GM12801 (cell line): ENCODE data around the gene UBAC1.

Experiments used
- TF ChIP-seq, protein P1 (sequence below): IDR thresholded peaks from one replicate; pipeline ENCODE4 v1.5.1; 2011; ENCODE audit warnings: control low read depth; ENCODE audit not compliant: insufficient read length; ENCODE audit errors: extremely low read depth

Gene UBAC1

DNA sequence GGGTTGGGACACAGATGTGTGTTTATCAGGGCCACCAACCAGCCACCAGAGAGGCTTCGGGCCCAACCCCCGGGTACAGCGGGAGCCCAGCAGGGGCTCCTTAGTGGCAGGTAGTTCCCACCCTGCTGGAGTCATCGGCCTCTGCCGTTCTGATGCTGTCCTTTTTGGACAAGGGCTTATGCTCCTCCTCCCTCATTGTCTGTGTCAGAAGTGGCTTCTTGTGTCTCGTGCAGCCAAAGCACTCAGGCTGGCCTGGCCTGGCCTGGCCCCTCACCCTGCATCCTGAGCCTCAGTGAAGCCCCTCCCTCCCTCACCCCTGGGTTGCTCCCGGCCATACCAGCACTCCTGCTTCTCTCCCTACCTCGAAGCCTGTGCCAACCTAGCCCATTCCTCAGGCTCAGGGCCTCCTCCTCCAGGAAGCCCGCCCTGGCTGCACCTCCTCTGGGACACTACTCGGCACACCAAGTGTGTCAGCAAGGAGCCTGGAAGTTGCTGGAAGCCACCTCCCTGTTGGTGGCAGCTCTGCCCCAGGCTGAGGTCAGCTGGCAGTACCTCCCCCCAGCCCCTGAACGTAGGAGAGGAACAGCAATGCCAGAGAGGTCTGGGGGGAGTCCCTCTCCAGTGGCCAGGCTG lies 4.1 kb upstream of the UBAC1 start:
- TF ChIP-seq, protein P1, sequence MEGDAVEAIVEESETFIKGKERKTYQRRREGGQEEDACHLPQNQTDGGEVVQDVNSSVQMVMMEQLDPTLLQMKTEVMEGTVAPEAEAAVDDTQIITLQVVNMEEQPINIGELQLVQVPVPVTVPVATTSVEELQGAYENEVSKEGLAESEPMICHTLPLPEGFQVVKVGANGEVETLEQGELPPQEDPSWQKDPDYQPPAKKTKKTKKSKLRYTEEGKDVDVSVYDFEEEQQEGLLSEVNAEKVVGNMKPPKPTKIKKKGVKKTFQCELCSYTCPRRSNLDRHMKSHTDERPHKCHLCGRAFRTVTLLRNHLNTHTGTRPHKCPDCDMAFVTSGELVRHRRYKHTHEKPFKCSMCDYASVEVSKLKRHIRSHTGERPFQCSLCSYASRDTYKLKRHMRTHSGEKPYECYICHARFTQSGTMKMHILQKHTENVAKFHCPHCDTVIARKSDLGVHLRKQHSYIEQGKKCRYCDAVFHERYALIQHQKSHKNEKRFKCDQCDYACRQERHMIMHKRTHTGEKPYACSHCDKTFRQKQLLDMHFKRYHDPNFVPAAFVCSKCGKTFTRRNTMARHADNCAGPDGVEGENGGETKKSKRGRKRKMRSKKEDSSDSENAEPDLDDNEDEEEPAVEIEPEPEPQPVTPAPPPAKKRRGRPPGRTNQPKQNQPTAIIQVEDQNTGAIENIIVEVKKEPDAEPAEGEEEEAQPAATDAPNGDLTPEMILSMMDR: no peak

DNA sequence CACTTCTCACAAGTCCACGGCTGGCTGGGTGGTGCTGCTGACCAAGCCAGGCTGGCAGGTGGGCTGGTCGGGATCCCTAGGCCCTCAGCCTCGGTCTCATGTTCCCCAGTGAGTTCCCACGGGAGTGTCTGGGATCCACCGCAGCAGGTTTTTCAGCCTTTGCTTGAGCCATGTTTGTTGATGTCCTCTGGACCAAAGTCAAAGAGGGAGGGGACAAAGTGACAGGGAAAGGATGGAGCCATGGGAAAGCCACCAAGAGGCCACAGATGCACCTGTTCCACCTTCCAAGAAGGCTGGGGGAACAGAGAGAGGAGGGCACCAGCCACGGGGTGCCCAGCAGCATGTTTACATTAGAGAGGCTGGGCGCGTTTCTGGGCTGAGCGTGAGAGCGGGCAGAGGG lies 2.8 kb upstream of the UBAC1 start:
- TF ChIP-seq, protein P1: no peak

DNA sequence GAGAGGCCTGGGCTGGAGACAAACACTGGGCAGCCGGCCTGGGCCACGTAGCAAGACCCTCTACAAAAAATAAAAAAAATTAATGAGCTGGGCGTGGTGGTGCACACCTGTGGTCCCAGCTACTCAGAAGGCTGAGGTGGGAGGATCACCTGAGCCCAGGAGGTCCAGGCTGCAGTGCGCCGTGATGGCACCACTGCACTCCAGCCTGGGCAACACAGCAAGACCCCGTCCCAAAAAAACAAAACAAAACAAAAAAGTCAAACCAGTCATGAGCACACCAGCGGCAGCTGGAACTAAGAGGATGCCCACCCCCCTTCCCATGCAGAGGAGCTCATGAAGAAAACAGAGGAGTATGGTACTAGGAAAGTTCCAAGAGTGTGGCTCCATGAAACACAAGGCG lies 2.2 kb upstream of the UBAC1 start:
- TF ChIP-seq, protein P1: no peak

DNA sequence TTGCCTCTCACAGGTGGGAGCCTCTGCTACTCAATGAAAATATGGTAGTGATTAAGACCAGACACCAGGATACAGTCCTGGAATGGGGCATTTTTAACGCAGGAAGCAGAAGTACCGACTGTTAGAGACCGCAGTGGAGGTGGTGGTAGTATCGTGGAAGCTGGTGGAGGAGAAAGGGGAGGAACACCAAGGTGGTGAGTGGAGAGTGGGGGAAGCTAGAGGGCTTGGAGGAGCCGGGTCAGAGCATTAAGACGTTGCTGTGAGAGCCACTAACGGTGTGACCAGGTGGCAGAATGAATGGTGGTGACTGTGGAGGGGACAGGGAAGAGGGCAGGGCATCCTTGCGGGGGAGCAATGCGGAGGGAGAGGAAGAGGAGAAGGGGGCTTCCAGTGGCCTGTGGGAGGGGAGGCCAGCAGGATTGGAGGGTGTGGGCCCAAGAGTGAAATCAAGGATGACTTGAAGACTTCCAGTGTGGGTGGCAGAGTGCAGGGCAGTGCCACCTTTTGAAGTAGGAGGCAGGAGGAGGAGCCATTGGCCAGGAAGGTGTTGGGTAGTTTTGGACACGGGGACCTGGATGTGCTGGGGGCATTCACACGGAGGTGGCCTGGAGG lies 1.6 kb upstream of the UBAC1 start:
- TF ChIP-seq, protein P1: no peak

DNA sequence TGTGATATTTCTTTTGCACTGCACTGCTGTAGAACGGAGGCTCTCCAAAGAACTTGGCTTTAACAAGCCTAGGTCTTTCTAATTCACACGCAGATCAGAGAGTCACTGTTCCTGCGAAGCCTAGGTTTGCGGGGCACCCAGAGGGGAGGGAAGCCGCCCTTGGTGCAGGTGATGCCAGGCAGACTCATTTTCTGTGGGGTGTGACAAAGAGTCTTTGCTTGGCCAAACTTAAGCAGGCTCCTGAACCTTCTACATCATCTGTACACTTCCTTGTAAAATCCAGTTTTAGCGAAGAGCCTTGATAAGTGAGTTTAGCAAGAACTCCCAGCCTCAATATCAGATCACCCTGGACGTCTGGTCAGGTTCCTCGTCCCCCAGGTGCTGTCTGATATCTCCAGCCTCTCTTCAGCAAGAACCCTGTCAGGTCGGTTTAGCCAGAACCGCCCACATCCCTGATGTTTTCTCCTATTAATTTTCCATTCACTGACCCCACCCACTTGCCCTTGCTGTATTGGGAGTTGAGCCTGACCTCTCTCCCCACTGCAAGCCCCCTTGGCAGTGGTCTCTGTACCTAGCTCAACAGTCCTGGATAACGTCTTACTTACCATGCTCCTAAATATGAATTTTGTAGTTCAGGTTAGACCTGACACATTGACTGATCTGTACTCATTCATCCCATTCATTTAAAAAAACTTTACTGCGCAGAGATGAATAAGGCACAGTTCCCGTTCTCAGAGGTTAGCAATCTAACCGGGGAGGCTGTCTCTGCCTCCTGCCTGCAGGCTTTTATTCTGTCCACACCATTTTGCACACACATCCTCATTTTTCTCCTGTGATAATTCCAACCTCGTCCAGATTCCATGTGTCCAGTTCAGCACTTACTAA lies 880 bp upstream of the UBAC1 start:
- TF ChIP-seq, protein P1: no peak

DNA sequence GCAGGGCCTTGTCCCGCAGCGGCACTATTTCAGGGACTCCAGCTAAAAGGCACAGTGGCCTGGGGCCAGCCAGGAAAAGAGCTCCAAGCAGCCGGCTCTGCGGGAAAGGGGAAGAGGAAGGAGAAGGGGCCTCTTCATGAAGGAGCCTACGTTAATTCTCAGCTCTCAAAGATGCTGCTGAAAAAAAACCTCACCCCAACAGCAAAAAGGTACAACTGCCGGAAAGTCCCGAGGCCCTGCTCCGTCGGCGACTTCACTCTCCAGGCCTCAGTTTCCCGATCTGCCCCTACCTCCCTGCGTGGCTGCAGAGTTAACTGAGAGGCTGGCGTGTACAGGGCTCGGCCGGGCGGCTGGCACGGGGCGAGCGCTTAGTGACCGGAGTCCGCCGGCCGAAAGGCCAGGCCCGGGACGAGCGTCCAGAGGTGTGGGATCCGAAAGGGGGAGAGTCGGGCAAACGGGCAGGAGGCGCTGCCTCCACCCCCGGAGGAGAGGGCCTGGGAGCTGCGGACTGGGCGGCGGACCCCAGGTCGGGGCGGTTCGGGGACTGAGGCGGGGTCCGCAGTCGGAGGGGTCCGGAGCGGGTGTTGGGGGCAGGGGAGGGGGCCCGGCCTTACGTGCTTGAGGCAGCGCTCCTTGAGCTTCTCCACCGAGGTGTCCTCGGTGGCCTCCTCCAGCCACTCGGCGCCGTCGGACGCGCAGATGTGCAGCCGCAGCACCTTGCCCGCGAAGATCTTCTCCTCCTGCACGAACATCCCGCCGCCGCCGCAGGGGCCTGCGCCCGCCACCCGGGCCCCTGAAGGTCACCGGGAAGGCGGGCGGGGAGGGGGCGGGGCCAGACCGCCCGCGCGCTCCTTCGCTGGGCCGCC lies 529 bp downstream of the UBAC1 start:
- TF ChIP-seq, protein P1: no peak
